HepG2 (cell line): ENCODE data around the gene GNL1. TPM values are rescaled to one million over a fixed set of nuclear protein-coding genes. Genes with fewer than 3 reads are reported as not detected.
A peak's percentile ranks its signal among the peaks of the same experiment; 100 is the strongest.

Source experiments
- CREM ChIP-seq, 2 experiments: sonication (generic) in 1 of 2; formaldehyde crosslinking in 1 of 2; IDR thresholded peaks; 2 replicates each; pipeline versions ENCODE4 v1.4.0 to v1.6.1; 2016 to 2020; ENCODE audit warnings: antibody characterized with exemption in 1 of 2, mild to moderate bottlenecking in 1 of 2, missing genetic modification reagents in 1 of 2
- EP300 ChIP-seq, 3 experiments: sonication (generic) in 1 of 3; formaldehyde crosslinking in 1 of 3; IDR thresholded peaks; 2 replicates each; pipeline versions ENCODE4 v1.5.1 to v1.6.1; 2011 to 2020; ENCODE audit warnings: low read depth in 2 of 3, low read length in 2 of 3, borderline replicate concordance in 1 of 3, improper control_type of control experiment in 1 of 3, mild to moderate bottlenecking in 1 of 3, missing genetic modification reagents in 1 of 3, moderate library complexity in 1 of 3
- HNF4G ChIP-seq, 2 experiments: sonication (generic) in 1 of 2; formaldehyde crosslinking in 1 of 2; IDR thresholded peaks; 2 replicates each; pipeline versions ENCODE4 v1.4.0 to v1.6.1; 2011 to 2020; ENCODE audit warnings: borderline replicate concordance in 2 of 2, low read depth in 2 of 2, mild to moderate bottlenecking in 2 of 2, low read length in 1 of 2, missing genetic modification reagents in 1 of 2, moderate library complexity in 1 of 2
- KDM3A ChIP-seq: IDR thresholded peaks from 2 replicates; pipeline ENCODE4 v1.6.1; 2018; ENCODE audit warnings: low read depth, missing compliant biosample characterization
- MLLT10 ChIP-seq: sonication (generic); formaldehyde crosslinking; IDR thresholded peaks from 2 replicates; pipeline ENCODE4 v1.4.0; 2020; ENCODE audit warnings: missing genetic modification reagents
- RAD51 ChIP-seq: fragments of 450-650 bp; IDR thresholded peaks from 2 replicates; pipeline ENCODE4 v1.6.1; 2016; ENCODE audit warnings: borderline replicate concordance
- RBAK ChIP-seq: sonication (generic); formaldehyde crosslinking; IDR thresholded peaks from 2 replicates; pipeline ENCODE4 v1.5.1; 2020; ENCODE audit warnings: mild to moderate bottlenecking, missing genetic modification reagents
- SOX13 ChIP-seq, 3 experiments: fragments of 450-650 bp in 1 of 3; sonication (generic) in 1 of 3; formaldehyde crosslinking in 1 of 3; IDR thresholded peaks in 2 of 3; conservative IDR thresholded peaks in 1 of 3; 2 replicates each; pipeline versions ENCODE4 v1.5.0 to v1.6.1; 2016 to 2020; ENCODE audit warnings: antibody characterized with exemption in 1 of 3, mild to moderate bottlenecking in 1 of 3, missing compliant biosample characterization in 1 of 3, missing genetic modification reagents in 1 of 3, moderate library complexity in 1 of 3
- ZNF12 ChIP-seq: sonication (generic); formaldehyde crosslinking; IDR thresholded peaks from 2 replicates; pipeline ENCODE4 v1.5.0; 2020; ENCODE audit warnings: missing genetic modification reagents
- ZNF317 ChIP-seq: sonication (generic); formaldehyde crosslinking; IDR thresholded peaks from 2 replicates; pipeline ENCODE4 v1.5.0; 2020; ENCODE audit warnings: mild to moderate bottlenecking, missing genetic modification reagents
- ZNF382 ChIP-seq: sonication (generic); formaldehyde crosslinking; IDR thresholded peaks from 2 replicates; pipeline ENCODE4 v1.5.0; 2020; ENCODE audit warnings: missing genetic modification reagents, mild to moderate bottlenecking, borderline replicate concordance
- ZNF746 ChIP-seq: sonication (generic); formaldehyde crosslinking; IDR thresholded peaks from 2 replicates; pipeline ENCODE4 v1.8.0; 2022; ENCODE audit warnings: mild to moderate bottlenecking, missing genetic modification reagents
- polyA plus RNA-seq, 8 experiments: library from polyadenylated mRNA; depleted of rRNA in 3 of 8; stranded (reverse) in 7 of 8; unstranded in 1 of 8; fragments of >200 nt; fragmentation: Illumina TruSeq in 4 of 8; extraction: Trizol in 4 of 8; gene quantifications; 2 replicates each; pipeline versions ENCODE4 v1.2.1 to v1.2.3, GENCODE V29; 2011 to 2016; ENCODE audit warnings: low read depth in 4 of 8, missing spikeins in 1 of 8, mixed read lengths in 1 of 8; ENCODE audit not compliant: insufficient read depth in 1 of 8
- total RNA-seq, 5 experiments: library from RNA; depleted of rRNA; stranded (reverse); fragments of >200 nt; fragmentation: Illumina TruSeq; extraction: Trizol; gene quantifications; 2 replicates each; pipeline ENCODE4 v1.2.3, GENCODE V29; 2016; ENCODE audit warnings: low read depth in 1 of 5
- TF ChIP-seq, protein P1 (sequence below): sonication (generic); formaldehyde crosslinking; IDR thresholded peaks from 2 replicates; pipeline ENCODE4 v1.4.0; 2020; ENCODE audit warnings: missing genetic modification reagents, borderline replicate concordance
- TF ChIP-seq, protein P2 (sequence below), 2 experiments: sonication (generic) in 1 of 2; formaldehyde crosslinking in 1 of 2; IDR thresholded peaks; 2 replicates each; pipeline versions ENCODE4 v1.4.0 to v1.6.1; 2018 to 2020; ENCODE audit warnings: missing genetic modification reagents in 2 of 2, borderline replicate concordance in 1 of 2, low read depth in 1 of 2, mild to moderate bottlenecking in 1 of 2, missing biosample characterization in 1 of 2
- TF ChIP-seq, protein P3 (sequence below), 2 experiments: fragments of 450-650 bp in 1 of 2; sonication (generic) in 1 of 2; formaldehyde crosslinking; IDR thresholded peaks; 2 replicates each; pipeline versions ENCODE4 v1.5.0 to v1.8.0; 2020 to 2022; ENCODE audit warnings: mild to moderate bottlenecking in 1 of 2, missing genetic modification reagents in 1 of 2

Gene GNL1
- total and polyA plus RNA-seq, 2 of the 13 experiments (the other 11 are each of a cell fraction or from before 2014, with no cell fraction given), result 35.0 to 55.6 TPM

DNA sequence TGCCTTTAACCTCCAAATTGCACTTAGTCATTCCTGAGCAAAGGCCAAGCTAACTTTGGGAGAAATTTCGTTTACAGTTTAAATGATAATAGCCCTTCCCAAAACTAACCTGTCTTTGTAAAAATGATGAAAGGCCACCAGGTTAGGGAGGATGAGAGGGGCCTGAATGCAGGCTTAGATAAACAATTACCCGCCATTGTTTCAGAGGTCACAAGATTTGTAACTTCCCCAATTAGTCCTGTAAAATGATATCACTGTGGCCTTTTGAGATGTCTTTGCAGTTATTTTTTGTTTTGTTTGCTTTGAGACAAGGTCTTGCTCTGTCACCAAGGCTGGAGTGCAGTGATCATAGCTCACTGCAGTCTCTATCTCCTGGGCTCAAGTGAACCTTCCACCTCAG, 26.3 kb downstream of the GNL1 start (continued):
- TF ChIP-seq, protein P1, sequence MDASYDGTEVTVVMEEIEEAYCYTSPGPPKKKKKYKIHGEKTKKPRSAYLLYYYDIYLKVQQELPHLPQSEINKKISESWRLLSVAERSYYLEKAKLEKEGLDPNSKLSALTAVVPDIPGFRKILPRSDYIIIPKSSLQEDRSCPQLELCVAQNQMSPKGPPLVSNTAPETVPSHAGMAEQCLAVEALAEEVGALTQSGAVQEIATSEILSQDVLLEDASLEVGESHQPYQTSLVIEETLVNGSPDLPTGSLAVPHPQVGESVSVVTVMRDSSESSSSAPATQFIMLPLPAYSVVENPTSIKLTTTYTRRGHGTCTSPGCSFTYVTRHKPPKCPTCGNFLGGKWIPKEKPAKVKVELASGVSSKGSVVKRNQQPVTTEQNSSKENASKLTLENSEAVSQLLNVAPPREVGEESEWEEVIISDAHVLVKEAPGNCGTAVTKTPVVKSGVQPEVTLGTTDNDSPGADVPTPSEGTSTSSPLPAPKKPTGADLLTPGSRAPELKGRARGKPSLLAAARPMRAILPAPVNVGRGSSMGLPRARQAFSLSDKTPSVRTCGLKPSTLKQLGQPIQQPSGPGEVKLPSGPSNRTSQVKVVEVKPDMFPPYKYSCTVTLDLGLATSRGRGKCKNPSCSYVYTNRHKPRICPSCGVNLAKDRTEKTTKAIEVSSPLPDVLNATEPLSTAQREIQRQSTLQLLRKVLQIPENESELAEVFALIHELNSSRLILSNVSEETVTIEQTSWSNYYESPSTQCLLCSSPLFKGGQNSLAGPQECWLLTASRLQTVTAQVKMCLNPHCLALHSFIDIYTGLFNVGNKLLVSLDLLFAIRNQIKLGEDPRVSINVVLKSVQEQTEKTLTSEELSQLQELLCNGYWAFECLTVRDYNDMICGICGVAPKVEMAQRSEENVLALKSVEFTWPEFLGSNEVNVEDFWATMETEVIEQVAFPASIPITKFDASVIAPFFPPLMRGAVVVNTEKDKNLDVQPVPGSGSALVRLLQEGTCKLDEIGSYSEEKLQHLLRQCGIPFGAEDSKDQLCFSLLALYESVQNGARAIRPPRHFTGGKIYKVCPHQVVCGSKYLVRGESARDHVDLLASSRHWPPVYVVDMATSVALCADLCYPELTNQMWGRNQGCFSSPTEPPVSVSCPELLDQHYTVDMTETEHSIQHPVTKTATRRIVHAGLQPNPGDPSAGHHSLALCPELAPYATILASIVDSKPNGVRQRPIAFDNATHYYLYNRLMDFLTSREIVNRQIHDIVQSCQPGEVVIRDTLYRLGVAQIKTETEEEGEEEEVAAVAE (CRISPR knock-in tag), result no peak
- TF ChIP-seq KDM3A (0 out of 2 replicates have a peak, but pooled peaks have one; percentile 8), ZNF382 (no peak), RBAK (CRISPR knock-in tag) (no peak), EP300 (IDR thresholded peaks at IDR 0.05; ENCODE audit: low read depth in 2 of 2, low read length in 2 of 2) (peak in 1 of 2 experiments; percentile 41; a peak in 1 of 4 replicates), EP300 (CRISPR knock-in tag; IDR thresholded peaks at IDR 0.05; ENCODE audit: borderline replicate concordance) (no peak), HNF4G (IDR thresholded peaks at IDR 0.05; ENCODE audit: borderline replicate concordance, low read depth, low read length) (peak; percentile 54; the same call in 1 of the 2 replicates), HNF4G (CRISPR knock-in tag; IDR thresholded peaks at IDR 0.05; ENCODE audit: borderline replicate concordance, low read depth) (no peak), SOX13 (IDR thresholded peaks at IDR 0.05) (peak; percentile 65), SOX13 (CRISPR knock-in tag; conservative IDR thresholded peaks at IDR 0.05 in 1 of 2, IDR thresholded peaks at IDR 0.05 in 1 of 2) (peak in 1 of 2 experiments; percentile 90; a peak in 2 of 4 replicates), ZNF746 (CRISPR knock-in tag) (no peak), ZNF317 (CRISPR knock-in tag) (0 out of 2 replicates have a peak, but pooled peaks have one; percentile 17), RAD51 (no peak), ZNF12 (CRISPR knock-in tag) (no peak), CREM (IDR thresholded peaks at IDR 0.05) (peak; percentile 37; the same call in 1 of the 2 replicates), CREM (CRISPR knock-in tag; IDR thresholded peaks at IDR 0.05) (no peak), MLLT10 (CRISPR knock-in tag) (no peak)
- TF ChIP-seq, protein P2, sequence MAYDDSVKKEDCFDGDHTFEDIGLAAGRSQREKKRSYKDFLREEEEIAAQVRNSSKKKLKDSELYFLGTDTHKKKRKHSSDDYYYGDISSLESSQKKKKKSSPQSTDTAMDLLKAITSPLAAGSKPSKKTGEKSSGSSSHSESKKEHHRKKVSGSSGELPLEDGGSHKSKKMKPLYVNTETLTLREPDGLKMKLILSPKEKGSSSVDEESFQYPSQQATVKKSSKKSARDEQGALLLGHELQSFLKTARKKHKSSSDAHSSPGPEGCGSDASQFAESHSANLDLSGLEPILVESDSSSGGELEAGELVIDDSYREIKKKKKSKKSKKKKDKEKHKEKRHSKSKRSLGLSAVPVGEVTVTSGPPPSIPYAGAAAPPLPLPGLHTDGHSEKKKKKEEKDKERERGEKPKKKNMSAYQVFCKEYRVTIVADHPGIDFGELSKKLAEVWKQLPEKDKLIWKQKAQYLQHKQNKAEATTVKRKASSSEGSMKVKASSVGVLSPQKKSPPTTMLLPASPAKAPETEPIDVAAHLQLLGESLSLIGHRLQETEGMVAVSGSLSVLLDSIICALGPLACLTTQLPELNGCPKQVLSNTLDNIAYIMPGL (CRISPR knock-in tag; IDR thresholded peaks at IDR 0.05; ENCODE audit: borderline replicate concordance in 1 of 2, low read depth in 1 of 2), result 0 out of 4 replicates have a peak, but pooled peaks of 1 of the 2 experiments have one; percentile 20
- TF ChIP-seq, protein P3, sequence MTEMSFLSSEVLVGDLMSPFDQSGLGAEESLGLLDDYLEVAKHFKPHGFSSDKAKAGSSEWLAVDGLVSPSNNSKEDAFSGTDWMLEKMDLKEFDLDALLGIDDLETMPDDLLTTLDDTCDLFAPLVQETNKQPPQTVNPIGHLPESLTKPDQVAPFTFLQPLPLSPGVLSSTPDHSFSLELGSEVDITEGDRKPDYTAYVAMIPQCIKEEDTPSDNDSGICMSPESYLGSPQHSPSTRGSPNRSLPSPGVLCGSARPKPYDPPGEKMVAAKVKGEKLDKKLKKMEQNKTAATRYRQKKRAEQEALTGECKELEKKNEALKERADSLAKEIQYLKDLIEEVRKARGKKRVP (CRISPR knock-in tag; IDR thresholded peaks at IDR 0.05), result no peak
